ENCODE results near the gene SPOP.

The SPOP gene

DNA sequence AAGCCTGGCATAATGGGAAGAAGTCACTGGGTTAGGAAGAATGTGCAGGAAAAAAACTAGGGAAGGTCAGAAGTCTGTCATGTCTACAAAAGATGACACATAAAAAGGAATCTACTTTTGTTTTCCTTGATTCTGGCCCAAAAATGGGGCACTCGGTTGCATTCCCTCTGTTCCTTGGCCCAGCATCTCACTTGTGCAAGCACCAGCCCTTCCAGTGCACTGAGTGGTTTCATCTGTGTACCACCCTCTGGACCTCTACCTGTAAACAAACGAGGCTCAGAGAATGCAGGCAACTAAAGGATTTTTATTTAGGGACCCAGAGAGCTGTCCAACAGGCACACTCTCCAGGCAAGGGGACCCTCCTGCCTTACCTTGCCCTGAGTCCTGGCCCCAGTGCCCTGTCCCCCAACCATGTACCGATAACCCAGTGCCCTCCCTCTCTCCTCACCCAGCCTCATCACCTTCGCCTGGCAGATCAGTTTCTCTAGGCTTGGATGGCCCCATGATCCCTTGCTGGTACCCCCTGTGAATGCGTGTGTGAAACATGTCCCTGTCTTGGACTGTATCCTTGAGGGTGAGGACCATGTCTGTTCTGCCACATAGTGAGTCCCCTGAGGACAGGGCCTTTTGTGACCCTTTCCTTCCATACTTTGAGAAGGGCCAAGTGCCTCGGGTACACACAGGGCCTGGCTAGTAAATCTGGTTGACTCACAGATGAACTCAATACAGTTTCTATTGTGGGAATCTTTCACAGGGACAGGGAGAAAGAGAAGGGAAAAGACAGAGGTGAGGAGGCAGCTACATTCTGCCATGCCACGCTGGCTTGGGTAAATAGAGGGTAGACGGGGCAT is 88.9 kb downstream of the SPOP start:
- Histone ChIP-seq H3K36me3 (ENCODE audit: control insufficient read depth in 2 of 2, insufficient read depth in 1 of 2, low read length in 2 of 2) (peaks cover 0 to 3% of the 10 kb centered on the region in 2 experiments; a peak in 2 of 3 replicates), H3K9me3 (ENCODE audit: control insufficient read depth, insufficient read depth, low read depth, low read length) (no peaks in the 10 kb centered on the region), H3K4me3 (ENCODE audit: low read depth, low read length) (no peak overlapping the region), H3K27ac (ENCODE audit: extremely low read depth, low read depth, low read length) (no peak overlapping the region), H3K4me1 (ENCODE audit: control insufficient read depth, insufficient read depth, low read length) (no peaks in the 10 kb centered on the region)
- ChIA-PET CTCF (no interaction called here), POLR2A (interaction anchor here (0.6 kb wide), 2 partner anchors 58 to 88 kb away, joined by 3 read pairs; no protein-coding TSS in a partner anchor)
- no peak for TF ChIP-seq FEZF1 (tag by site-specific recombination; IDR thresholded peaks at IDR 0.05)

DNA sequence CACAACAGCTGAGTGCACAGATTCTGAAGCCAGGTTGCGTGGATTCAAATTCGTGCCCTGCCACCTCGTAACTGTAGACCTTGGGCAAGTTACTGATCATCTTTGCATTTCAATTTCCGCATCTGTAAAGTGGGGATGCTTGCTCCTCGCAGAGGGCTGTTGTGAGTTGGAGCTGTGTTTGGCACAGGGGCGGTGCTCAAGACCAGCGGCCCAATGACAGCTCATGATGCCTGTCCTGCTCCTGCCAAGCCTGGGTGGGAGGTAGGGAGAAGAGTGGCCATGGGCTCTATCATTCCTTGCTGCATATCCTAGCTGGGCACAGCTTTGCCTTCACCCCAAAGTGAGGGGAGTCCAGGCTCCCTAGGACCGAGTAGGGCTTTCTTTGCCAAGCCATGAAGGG is 89.6 kb downstream of the SPOP start:
- CTCF ChIA-PET: interaction anchor here (0.5 kb wide), 1 partner anchor 23 kb away, joined by 6 read pairs; no protein-coding TSS in a partner anchor
- POLR2A ChIA-PET: interaction anchor here (0.6 kb wide), 1 partner anchor 89 kb away, joined by 3 read pairs; no protein-coding TSS in a partner anchor
- Histone ChIP-seq H3K4me3 (ENCODE audit: low read depth, low read length) (no peak overlapping the region), H3K4me1 (ENCODE audit: control insufficient read depth, insufficient read depth, low read length) (no peaks in the 10 kb centered on the region), H3K9me3 (ENCODE audit: control insufficient read depth, insufficient read depth, low read depth, low read length) (no peaks in the 10 kb centered on the region), H3K36me3 (ENCODE audit: control insufficient read depth in 2 of 2, insufficient read depth in 1 of 2, low read length in 2 of 2) (peaks cover 0 to 3% of the 10 kb centered on the region in 2 experiments; a peak in 2 of 3 replicates), H3K27ac (ENCODE audit: extremely low read depth, low read depth, low read length) (no peak overlapping the region)
- TF ChIP-seq ZNF341 (tag by site-specific recombination; IDR thresholded peaks at IDR 0.05; ENCODE audit: low read depth) (no peak), ZNF391 (tag by site-specific recombination; IDR thresholded peaks at IDR 0.05; ENCODE audit: borderline replicate concordance, low read depth) (no peak)
- TF ChIP-seq, protein P1, sequence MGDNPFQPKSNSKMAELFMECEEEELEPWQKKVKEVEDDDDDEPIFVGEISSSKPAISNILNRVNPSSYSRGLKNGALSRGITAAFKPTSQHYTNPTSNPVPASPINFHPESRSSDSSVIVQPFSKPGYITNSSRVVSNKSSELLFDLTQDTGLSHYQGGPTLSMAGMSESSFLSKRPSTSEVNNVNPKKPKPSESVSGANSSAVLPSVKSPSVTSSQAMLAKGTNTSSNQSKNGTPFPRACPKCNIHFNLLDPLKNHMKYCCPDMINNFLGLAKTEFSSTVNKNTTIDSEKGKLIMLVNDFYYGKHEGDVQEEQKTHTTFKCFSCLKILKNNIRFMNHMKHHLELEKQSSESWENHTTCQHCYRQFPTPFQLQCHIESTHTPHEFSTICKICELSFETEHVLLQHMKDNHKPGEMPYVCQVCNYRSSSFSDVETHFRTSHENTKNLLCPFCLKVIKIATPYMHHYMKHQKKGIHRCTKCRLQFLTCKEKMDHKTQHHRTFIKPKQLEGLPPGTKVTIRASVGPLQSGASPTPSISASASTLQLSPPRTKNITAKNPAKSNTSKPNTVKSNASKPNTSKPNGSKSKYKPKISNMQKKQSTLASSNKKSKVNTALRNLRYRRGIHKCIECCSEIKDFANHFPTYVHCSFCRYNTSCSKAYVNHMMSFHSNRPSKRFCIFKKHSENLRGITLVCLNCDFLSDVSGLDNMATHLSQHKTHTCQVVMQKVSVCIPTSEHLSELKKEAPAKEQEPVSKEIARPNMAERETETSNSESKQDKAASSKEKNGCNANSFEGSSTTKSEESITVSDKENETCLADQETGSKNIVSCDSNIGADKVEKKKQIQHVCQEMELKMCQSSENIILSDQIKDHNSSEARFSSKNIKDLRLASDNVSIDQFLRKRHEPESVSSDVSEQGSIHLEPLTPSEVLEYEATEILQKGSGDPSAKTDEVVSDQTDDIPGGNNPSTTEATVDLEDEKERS (tag by site-specific recombination; IDR thresholded peaks at IDR 0.05): no peak

DNA sequence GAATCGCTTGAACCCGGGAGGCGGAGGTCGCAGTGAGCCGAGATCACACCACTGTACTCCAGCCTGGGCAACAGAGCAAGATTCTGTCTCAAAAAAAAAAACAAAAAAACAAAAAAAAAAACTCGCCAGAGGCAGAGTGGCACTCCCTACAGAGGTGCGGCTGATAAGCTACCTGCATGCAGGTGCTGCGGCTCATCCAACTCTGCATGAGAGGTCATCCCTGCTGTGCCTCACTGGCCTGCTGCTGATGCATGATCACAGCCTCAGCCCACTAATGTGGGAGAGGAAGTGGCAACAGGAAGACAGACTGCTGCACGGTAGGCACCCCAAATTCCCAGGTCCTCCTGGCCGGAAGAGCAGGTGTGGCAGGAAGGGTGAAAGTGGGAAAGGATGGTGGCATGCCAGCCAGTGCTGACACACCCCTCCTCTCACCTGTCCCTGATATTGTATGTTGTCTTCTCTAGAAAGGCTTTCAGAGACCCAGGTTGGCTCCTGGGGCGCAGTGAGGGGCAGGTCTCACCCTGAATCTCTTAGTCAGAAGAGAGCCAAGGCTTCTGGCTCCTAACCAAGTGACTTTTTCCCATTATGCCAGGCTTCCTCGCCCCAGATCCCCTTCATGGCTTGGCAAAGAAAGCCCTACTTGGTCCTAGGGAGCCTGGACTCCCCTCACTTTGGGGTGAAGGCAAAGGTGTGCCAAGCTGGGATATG is 90.4 kb downstream of the SPOP start:
- TF ChIP-seq, protein P2, sequence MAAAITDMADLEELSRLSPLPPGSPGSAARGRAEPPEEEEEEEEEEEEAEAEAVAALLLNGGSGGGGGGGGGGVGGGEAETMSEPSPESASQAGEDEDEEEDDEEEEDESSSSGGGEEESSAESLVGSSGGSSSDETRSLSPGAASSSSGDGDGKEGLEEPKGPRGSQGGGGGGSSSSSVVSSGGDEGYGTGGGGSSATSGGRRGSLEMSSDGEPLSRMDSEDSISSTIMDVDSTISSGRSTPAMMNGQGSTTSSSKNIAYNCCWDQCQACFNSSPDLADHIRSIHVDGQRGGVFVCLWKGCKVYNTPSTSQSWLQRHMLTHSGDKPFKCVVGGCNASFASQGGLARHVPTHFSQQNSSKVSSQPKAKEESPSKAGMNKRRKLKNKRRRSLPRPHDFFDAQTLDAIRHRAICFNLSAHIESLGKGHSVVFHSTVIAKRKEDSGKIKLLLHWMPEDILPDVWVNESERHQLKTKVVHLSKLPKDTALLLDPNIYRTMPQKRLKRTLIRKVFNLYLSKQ (tag by site-specific recombination; IDR thresholded peaks at IDR 0.05; ENCODE audit: borderline replicate concordance): no peak
- TF ChIP-seq ZNF747 (tag by site-specific recombination; IDR thresholded peaks at IDR 0.05) (no peak), ZNF621 (tag by site-specific recombination; IDR thresholded peaks at IDR 0.05) (no peak), ZNF626 (tag by site-specific recombination; IDR thresholded peaks at IDR 0.05) (no peak)
- TF ChIP-seq, protein P3, sequence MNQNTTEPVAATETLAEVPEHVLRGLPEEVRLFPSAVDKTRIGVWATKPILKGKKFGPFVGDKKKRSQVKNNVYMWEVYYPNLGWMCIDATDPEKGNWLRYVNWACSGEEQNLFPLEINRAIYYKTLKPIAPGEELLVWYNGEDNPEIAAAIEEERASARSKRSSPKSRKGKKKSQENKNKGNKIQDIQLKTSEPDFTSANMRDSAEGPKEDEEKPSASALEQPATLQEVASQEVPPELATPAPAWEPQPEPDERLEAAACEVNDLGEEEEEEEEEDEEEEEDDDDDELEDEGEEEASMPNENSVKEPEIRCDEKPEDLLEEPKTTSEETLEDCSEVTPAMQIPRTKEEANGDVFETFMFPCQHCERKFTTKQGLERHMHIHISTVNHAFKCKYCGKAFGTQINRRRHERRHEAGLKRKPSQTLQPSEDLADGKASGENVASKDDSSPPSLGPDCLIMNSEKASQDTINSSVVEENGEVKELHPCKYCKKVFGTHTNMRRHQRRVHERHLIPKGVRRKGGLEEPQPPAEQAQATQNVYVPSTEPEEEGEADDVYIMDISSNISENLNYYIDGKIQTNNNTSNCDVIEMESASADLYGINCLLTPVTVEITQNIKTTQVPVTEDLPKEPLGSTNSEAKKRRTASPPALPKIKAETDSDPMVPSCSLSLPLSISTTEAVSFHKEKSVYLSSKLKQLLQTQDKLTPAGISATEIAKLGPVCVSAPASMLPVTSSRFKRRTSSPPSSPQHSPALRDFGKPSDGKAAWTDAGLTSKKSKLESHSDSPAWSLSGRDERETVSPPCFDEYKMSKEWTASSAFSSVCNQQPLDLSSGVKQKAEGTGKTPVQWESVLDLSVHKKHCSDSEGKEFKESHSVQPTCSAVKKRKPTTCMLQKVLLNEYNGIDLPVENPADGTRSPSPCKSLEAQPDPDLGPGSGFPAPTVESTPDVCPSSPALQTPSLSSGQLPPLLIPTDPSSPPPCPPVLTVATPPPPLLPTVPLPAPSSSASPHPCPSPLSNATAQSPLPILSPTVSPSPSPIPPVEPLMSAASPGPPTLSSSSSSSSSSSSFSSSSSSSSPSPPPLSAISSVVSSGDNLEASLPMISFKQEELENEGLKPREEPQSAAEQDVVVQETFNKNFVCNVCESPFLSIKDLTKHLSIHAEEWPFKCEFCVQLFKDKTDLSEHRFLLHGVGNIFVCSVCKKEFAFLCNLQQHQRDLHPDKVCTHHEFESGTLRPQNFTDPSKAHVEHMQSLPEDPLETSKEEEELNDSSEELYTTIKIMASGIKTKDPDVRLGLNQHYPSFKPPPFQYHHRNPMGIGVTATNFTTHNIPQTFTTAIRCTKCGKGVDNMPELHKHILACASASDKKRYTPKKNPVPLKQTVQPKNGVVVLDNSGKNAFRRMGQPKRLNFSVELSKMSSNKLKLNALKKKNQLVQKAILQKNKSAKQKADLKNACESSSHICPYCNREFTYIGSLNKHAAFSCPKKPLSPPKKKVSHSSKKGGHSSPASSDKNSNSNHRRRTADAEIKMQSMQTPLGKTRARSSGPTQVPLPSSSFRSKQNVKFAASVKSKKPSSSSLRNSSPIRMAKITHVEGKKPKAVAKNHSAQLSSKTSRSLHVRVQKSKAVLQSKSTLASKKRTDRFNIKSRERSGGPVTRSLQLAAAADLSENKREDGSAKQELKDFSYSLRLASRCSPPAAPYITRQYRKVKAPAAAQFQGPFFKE (tag by site-specific recombination; IDR thresholded peaks at IDR 0.05; ENCODE audit: borderline replicate concordance): no peak
- H3K4me1 ChIP-seq (ENCODE audit: control insufficient read depth, insufficient read depth, low read length): no peaks in the 10 kb centered on the region
- peaks cover 0 to under 1% of the 10 kb centered on the region in 2 experiments; a peak in 1 of 3 replicates for H3K36me3 ChIP-seq (ENCODE audit: control insufficient read depth in 2 of 2, insufficient read depth in 1 of 2, low read length in 2 of 2)
- no peak overlapping the region for H3K4me3 ChIP-seq (ENCODE audit: low read depth, low read length)
- ChIA-PET CTCF (interaction anchor here (0.5 to 3.2 kb wide), 2 partner anchors 12 to 22 kb away, joined by 6 to 13 read pairs; partner anchors contain the start of gene NXPH3), POLR2A (no interaction called here)
- no peaks in the 10 kb centered on the region for H3K9me3 ChIP-seq (ENCODE audit: control insufficient read depth, insufficient read depth, low read depth, low read length)
- no peak overlapping the region for H3K27ac ChIP-seq (ENCODE audit: extremely low read depth, low read depth, low read length)
